DND-41 (cell line): ENCODE data around the gene SOSTDC1.
"Not testable (repeated sequence)": the region's sequence is repeated elsewhere in the genome, so short reads cannot be mapped to it uniquely, and the experiment has no call there.

Source experiments
- ATAC-seq: fragments of 200-7000 bp; cut with Tn5 transposase; 3 replicates; pipeline ENCODE4 v1.9.1; 2021; ENCODE audit warnings: low read depth; ENCODE audit not compliant: insufficient read depth
- DNase-seq: peaks from one replicate; pipeline ENCODE4 v3.0.0-alpha.2; 2020
- H2AFZ ChIP-seq: 2 replicates; pipeline ENCODE4 v1.6.0; 2012; ENCODE audit warnings: low read depth, low read length
- H3K27ac ChIP-seq: 2 replicates; pipeline ENCODE4 v1.5.1; 2012; ENCODE audit warnings: low read length, inconsistent platforms
- H3K27me3 ChIP-seq: fragments of 200-600 bp; sonication (generic); 2 replicates; pipeline ENCODE4 v1.6.0; 2012; ENCODE audit warnings: low read length, mild to moderate bottlenecking, inconsistent platforms; ENCODE audit not compliant: insufficient read depth, poor library complexity
- H3K36me3 ChIP-seq: 2 replicates; pipeline ENCODE4 v1.5.1; 2012; ENCODE audit warnings: low read length, inconsistent platforms; ENCODE audit not compliant: insufficient read depth
- H3K4me1 ChIP-seq: 2 replicates; pipeline ENCODE4 v1.5.1; 2012; ENCODE audit warnings: mild to moderate bottlenecking, low read length; ENCODE audit not compliant: insufficient read depth
- H3K4me2 ChIP-seq: 2 replicates; pipeline ENCODE4 v1.6.0; 2012; ENCODE audit warnings: mild to moderate bottlenecking, moderate library complexity, low read length, inconsistent platforms; ENCODE audit not compliant: insufficient read depth
- H3K4me3 ChIP-seq, 2 experiments: fragments of 200-600 bp in 1 of 2; shearing (Covaris generic) in 1 of 2; 2 replicates each; pipeline ENCODE4 v1.5.1; 2012 to 2016; ENCODE audit warnings: inconsistent platforms in 2 of 2, low read length in 2 of 2, mild to moderate bottlenecking in 2 of 2, low read depth in 1 of 2, moderate library complexity in 1 of 2
- H3K79me2 ChIP-seq: 2 replicates; pipeline ENCODE4 v1.6.0; 2012; ENCODE audit warnings: low read length, inconsistent platforms; ENCODE audit not compliant: insufficient read depth
- H3K9ac ChIP-seq: 2 replicates; pipeline ENCODE4 v1.6.0; 2012; ENCODE audit warnings: low read depth, mild to moderate bottlenecking, inconsistent platforms, low read length, moderate library complexity
- H3K9me3 ChIP-seq: 2 replicates; pipeline ENCODE4 v1.5.1; 2012; ENCODE audit warnings: low read length, moderate library complexity, mild to moderate bottlenecking, inconsistent platforms; ENCODE audit not compliant: insufficient read depth, severe bottlenecking
- H4K20me1 ChIP-seq: 2 replicates; pipeline ENCODE4 v1.6.0; 2012; ENCODE audit warnings: low read length; ENCODE audit not compliant: insufficient read depth
- CTCF ChIP-seq: IDR thresholded peaks from 2 replicates; pipeline ENCODE4 v1.5.1; 2012; ENCODE audit warnings: borderline replicate concordance, low read length, moderate library complexity, mild to moderate bottlenecking; ENCODE audit not compliant: poor library complexity, severe bottlenecking; ENCODE audit errors: extremely low read depth
- EZH2 ChIP-seq: IDR thresholded peaks from 3 replicates; pipeline ENCODE4 v1.6.1; 2012; ENCODE audit warnings: borderline replicate concordance, low read depth, mild to moderate bottlenecking, moderate library complexity, low read length, inconsistent platforms; ENCODE audit not compliant: severe bottlenecking

Gene SOSTDC1

GRCh38 chr7:16460789-16461493, 4.6 kb downstream of the SOSTDC1 start:
- H4K20me1 ChIP-seq: no peaks in the 10 kb centered on the region; the same call in 1 of the 2 replicates
- H3K27ac ChIP-seq: no peak overlapping the region
- no peaks in the 10 kb centered on the region for H3K4me1 ChIP-seq
- H3K79me2 ChIP-seq: no peaks in the 10 kb centered on the region
- H3K4me2 ChIP-seq: no peak overlapping the region
- no peak overlapping the region for H2AFZ ChIP-seq
- no peaks in the 10 kb centered on the region for H3K27me3 ChIP-seq
- H3K9ac ChIP-seq: no peak overlapping the region
- TF ChIP-seq EZH2: no peak
- H3K9me3 ChIP-seq: no peaks in the 10 kb centered on the region
- no peak for DNase-seq
- ATAC-seq: no peak
- no peak overlapping the region for H3K4me3 ChIP-seq
- no peaks in the 10 kb centered on the region for H3K36me3 ChIP-seq

DNA sequence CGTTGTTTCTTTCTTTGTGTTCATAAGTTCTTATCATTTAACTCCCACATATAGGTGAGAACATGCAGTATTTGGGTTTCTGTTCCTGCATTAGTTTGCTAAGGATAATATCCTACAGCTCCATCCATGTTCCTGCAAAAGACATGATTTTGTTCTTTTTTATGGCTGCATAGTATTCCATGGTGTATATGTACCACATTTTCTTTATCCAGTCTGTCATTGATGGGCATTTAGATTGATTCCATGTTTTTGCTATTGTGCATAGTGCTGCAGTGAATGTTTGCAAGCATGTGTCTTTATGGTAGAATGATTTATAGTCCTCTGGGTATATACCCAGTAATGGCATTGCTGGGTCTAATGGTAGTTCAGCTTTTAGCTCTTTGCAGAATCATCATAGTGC, 9.2 kb downstream of the SOSTDC1 start:
- DNase-seq, H3K36me3 ChIP-seq, ATAC-seq, H3K9me3 ChIP-seq, H3K79me2 ChIP-seq, H3K4me2 ChIP-seq, H4K20me1 ChIP-seq, H3K4me1 ChIP-seq, H3K4me3 ChIP-seq, H2AFZ ChIP-seq, H3K27me3 ChIP-seq, H3K27ac ChIP-seq, H3K9ac ChIP-seq: not testable (repeated sequence)

DNA sequence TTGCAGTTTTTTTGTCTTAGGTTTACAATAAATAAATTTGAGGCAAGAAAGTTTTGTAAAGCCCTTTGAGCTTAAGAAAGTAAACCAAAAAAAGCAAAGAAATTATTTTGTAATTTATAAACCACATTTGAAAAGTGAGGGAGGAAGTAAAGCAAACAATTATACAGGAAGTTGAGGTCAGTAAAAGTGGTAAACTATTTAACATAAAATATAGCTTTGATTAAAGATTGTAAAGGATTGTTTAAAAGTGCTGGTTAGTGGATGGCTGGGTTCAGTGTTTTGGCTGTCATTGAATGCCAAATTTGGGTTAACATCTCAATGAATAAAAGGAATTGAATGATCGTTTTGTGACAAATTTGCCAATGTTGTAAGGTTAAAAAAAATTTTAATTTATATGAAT, 9.9 kb downstream of the SOSTDC1 start:
- no peak overlapping the region for H2AFZ ChIP-seq
- H3K4me2 ChIP-seq: no peak overlapping the region

GRCh38 chr7:16450366-16450765, 15.2 kb downstream of the SOSTDC1 start:
- H3K9ac ChIP-seq: no peak overlapping the region
- no peaks in the 10 kb centered on the region for H3K79me2 ChIP-seq
- DNase-seq (no peak), ATAC-seq (no peak)
- H3K4me3 ChIP-seq: no peak overlapping the region
- H3K4me2 ChIP-seq: no peak overlapping the region
- H4K20me1 ChIP-seq: no peaks in the 10 kb centered on the region
- H3K9me3 ChIP-seq: no peaks in the 10 kb centered on the region
- no peak overlapping the region for H3K27ac ChIP-seq
- H2AFZ ChIP-seq: no peak overlapping the region
- no peaks in the 10 kb centered on the region for H3K27me3 ChIP-seq
- H3K36me3 ChIP-seq: no peaks in the 10 kb centered on the region
- TF ChIP-seq CTCF: no peak
- TF ChIP-seq EZH2: no peak
- no peaks in the 10 kb centered on the region for H3K4me1 ChIP-seq

More for the DNA sequence above, 9.9 kb downstream of the SOSTDC1 start:
- Histone ChIP-seq H3K79me2 (no peaks in the 10 kb centered on the region), H3K4me3 (no peak overlapping the region), H3K4me1 (no peaks in the 10 kb centered on the region; the same call in 1 of the 2 replicates), H4K20me1 (no peaks in the 10 kb centered on the region), H3K9me3 (no peaks in the 10 kb centered on the region), H3K27ac (no peak overlapping the region), H3K36me3 (no peaks in the 10 kb centered on the region), H3K27me3 (no peaks in the 10 kb centered on the region), H3K9ac (no peak overlapping the region)
- DNase-seq: no peak
- TF ChIP-seq EZH2: no peak
- TF ChIP-seq CTCF: no peak
- ATAC-seq: no peak
